ENCODE results near the gene QRFP.

DNA sequence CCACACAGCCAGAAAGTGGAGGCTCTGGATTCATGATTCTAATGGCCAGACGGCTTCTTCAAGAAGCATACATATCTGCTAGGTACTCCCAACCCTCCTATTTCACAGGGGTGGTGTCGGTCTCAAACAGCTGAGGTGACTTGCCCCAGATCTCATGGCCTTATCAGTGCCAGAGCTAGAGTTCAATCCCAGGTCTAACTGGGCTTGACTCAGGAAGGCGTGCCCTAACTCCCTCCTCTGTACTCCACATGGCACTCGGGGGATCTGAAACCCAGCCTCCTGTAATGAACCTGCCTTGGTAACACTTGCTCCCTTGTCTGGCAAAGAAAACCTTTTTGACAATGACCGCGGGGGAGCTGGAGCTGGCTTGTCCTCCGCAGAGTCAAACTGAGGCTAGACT is 2.1 kb downstream of the QRFP start:
- TF ChIP-seq CTCF (IDR thresholded peaks at IDR 0.05): no peak
- no peak for TF ChIP-seq POLR2AphosphoS5 (IDR thresholded peaks at IDR 0.05)
- TF ChIP-seq POLR2A (IDR thresholded peaks at IDR 0.05): no peak
- TF ChIP-seq EP300 (IDR thresholded peaks at IDR 0.05): no peak

Measured in gastroesophageal sphincter (tissue), 3 donors.